GM13976 (cell line): Measurements from ENCODE around the gene FMO1.

ENCODE experiments used
- DNase-seq: peaks from one replicate; pipeline ENCODE4 v3.0.0; 2012; ENCODE audit warnings: low spot score
- in situ Hi-C: fragments of 300-500 bp; cut with MboI; formaldehyde crosslinking; loops from one replicate; pipeline ENCODE4 v1.12.0; 2022; ENCODE audit warnings: low sequenced_read_pairs, mixed read lengths, inconsistent platforms; ENCODE audit not compliant: unreplicated experiment
- TF ChIP-seq, protein P1 (sequence below): IDR thresholded peaks from 2 replicates; pipeline ENCODE4 v1.5.1; 2012; ENCODE audit warnings: borderline replicate concordance, mild to moderate bottlenecking; ENCODE audit not compliant: insufficient read depth; ENCODE audit errors: extremely low read depth, missing control alignments, control extremely low read depth

The FMO1 gene

DNA sequence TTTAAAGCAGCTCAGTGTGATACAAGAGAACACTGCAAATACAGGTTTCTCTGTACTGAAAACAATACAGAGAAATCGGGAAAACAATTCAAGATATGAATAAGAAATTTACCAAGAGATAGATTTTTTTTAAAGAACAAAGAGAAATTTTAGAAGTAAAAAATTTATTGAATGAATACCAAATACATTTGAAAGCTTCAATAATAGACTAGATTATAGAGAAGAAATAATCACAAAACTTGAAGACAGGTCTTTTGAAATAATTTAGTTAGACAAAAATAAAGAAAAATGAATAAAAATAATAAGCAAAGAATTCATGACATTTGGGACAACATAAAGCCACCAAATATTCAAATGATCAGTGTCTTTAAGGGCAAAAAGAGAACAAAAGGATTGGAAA is 52.1 kb downstream of the FMO1 start:
- in situ Hi-C loops = no loop called here
- no peak for DNase-seq
- TF ChIP-seq, protein P1, sequence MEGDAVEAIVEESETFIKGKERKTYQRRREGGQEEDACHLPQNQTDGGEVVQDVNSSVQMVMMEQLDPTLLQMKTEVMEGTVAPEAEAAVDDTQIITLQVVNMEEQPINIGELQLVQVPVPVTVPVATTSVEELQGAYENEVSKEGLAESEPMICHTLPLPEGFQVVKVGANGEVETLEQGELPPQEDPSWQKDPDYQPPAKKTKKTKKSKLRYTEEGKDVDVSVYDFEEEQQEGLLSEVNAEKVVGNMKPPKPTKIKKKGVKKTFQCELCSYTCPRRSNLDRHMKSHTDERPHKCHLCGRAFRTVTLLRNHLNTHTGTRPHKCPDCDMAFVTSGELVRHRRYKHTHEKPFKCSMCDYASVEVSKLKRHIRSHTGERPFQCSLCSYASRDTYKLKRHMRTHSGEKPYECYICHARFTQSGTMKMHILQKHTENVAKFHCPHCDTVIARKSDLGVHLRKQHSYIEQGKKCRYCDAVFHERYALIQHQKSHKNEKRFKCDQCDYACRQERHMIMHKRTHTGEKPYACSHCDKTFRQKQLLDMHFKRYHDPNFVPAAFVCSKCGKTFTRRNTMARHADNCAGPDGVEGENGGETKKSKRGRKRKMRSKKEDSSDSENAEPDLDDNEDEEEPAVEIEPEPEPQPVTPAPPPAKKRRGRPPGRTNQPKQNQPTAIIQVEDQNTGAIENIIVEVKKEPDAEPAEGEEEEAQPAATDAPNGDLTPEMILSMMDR = no peak

DNA sequence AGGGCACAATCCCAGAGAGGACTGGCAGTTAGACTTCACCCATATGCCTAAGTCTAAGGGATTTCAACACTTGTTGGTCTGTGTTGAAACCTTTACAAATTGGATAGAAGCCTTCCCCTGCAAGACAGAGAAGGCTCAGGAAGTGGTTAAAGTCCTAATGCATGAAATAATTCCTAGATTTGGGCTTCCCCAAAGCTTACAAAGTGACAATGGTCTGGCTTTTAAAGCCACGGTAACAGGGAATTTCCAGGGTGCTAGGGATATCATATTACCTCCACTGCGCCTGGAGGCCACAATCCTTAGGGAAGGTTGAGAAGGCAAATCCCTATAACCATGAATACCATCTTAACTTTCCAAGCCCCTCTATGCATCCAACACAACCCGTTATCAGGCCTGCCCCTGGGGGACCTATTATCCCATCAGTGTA is 62.4 kb downstream of the FMO1 start:
- in situ Hi-C loops = no loop called here
- DNase-seq = no peak

DNA sequence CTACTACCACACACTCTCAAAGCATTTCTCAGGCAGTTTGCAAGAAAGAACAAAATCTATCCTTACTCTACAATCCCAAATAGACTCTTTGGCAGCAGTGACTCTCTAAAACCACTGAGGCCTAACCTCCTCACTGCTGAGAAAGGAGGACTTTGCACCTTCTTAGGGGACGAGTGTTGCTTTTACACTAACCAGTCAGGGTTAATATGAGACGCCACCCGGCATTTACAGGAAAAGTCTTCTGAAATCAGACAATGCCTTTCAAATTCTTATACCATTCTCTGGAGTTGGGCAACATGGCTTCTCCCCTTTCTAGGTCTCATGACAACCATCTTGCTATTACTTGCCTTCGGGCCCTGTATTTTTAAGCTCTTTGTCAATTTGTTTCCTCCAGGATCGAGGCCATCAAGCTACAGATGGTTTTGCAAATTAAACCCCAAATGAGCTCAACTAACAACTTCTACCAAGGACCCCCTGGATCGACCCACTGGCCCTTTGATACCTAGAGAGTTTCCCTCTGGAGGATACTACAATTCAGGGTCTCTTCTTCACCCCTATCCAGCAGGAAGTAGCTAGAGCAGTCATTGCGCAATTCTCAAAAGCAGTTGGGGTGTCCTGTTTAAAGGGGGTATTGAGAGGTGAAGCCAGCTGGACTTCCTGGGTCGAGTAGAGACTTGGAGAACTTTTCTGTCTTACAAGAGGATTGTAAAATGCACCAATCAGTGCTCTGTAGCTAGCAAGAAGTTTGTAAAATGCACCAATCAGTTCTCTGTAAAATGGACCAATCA is 63.7 kb downstream of the FMO1 start:
- in situ Hi-C loops = no loop called here
- TF ChIP-seq, protein P1 = no peak

More for the DNA sequence above, 62.4 kb downstream of the FMO1 start:
- TF ChIP-seq, protein P1 = no peak

DNA sequence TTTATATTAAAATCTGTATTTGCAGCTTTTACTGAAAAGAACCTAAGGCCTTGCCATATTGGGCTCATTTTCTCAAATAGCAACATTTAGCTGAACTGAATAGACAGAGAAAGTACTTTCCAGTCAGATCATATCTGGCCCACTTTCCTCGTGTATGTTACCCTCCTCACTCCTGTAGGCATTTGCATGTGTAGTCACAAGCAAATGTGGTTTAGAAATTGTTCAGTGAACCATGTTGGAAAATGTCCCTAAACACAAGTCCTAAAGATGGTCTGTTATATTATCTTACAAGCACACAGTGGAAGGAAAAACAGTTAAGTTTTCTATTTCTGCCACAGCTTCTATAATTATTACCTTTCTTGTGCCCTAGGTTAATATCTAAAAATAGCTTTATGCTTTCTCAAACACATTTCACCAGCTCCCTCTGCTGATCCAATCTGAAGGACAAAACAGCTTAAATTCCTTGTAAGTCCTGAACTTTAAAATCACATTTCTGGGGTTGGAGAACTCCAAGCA is 65.1 kb downstream of the FMO1 start:
- no peak for DNase-seq
- TF ChIP-seq, protein P1 = no peak
- in situ Hi-C loops = no loop called here

More for the DNA sequence above, 63.7 kb downstream of the FMO1 start:
- no peak for DNase-seq

DNA sequence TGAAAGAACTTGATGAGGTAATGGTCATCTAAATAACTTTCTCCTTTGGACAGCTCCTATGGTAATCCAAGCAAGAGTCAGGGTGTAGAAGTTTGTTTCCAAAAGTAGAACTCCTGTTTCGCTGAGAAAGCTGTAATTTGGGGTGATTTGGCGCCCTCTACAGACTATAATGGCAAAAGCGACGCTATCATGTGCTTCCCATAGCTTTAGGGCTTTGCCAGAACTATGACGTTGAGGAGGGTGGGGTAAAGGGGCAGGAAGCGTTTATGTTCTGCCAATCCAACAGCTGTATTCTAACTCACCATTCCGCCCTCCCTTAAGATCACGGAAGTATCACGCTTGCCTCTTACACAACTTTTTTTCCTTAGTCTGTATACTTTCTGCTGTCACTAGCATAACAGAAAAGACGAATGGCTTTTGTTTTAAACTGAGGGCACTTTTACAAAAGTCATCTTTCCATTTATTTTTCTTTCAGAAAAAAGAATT is 65.6 kb downstream of the FMO1 start, which contains the start of gene FMO4:
FMO4 (plus strand) TSS at position 349 of the 486 bp plus-strand sequence. CDS start 5,643 bp downstream, outside the sequence.
- in situ Hi-C loops = no loop called here
- peak; percentile 73 for DNase-seq
- TF ChIP-seq, protein P1 = peak; percentile 67

DNA sequence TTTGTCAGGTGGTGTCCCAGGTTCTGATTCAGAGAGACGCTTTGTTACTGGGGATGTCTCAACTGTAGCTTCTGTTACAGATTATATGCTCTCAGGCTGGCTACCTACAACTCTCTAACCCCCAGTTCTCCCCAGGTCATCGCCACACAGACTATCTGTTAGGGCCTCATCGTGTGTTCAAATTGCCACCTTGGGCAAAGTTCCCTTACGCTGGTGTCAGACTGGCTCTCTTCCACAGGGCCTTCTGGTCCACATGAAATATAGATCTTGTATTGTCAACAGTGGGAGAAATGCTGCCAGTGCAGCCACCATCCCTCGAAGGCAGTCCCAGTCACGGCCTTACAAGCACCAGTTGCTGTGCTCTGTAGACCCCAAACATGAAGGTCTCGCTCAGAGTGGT is 81.0 kb downstream of the FMO1 start:
- TF ChIP-seq, protein P1 = no peak
- in situ Hi-C loops = no loop called here
- no peak for DNase-seq
